ENCODE results near the gene XBP1.
"Not testable (repeated sequence)": the region's sequence is repeated elsewhere in the genome, so short reads cannot be mapped to it uniquely, and the experiment has no call there.

Gene XBP1

DNA sequence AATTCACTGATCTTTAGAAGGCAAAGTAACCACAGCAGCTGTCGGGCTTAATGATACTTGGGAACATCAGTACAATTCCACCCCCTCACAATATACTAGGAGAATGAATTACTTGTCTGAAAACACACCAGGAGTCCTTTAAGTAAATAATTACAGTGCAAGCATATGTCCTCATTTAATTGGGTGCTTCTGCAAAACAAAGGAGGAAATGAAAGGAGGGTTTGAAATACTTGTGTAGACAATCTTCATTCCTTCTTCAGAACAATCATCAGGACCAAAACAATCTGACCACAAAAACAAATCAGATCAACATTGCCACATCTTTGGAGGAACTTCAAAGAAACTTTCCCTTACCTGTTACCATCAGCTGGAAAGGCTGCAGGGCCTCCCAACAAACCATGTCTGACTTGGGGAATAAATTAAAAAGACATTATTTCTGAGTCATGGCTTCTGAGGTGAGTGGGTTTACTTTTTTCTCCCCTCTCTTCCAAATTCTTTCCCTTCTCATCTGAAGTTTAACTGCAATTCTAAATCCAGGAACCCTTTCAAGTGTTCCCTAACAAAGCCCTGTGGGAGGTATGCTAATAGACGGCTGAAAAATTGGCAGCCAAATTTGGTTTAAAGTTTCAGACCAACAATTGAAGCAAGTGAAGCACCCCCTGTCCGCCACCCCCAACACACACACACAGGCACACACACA, 40.4 kb downstream of the XBP1 start:
- Histone ChIP-seq H3K9me2 (replicated peaks; ENCODE audit: insufficient read depth, low read length) (no peaks in the 10 kb centered on the region), H3K4me3 (ENCODE audit: insufficient read depth, low read length, poor library complexity, severe bottlenecking) (no peak overlapping the region), H3K36me3 (ENCODE audit: low read length) (no peaks in the 10 kb centered on the region), H3K9ac (ENCODE audit: low read length) (no peak overlapping the region), H3K4me2 (ENCODE audit: low read depth, low read length, poor library complexity, severe bottlenecking) (peak overlapping the region; percentile 28), H4K20me1 (ENCODE audit: low read depth, low read length) (no peaks in the 10 kb centered on the region), H3K27me3 (ENCODE audit: low read length) (no peaks in the 10 kb centered on the region), H3K79me2 (ENCODE audit: insufficient read depth, low read length) (no peaks in the 10 kb centered on the region), H3K27ac (ENCODE audit: low read depth, low read length) (no peak overlapping the region), H2AFZ (ENCODE audit: low read depth, low read length, severe bottlenecking) (peak overlapping the region; percentile 3), H3F3A (ENCODE audit: insufficient read depth) (0 out of 2 replicates have a peak, but pooled peaks cover 5% of the 10 kb centered on the region), H3K9me3 (ENCODE audit: insufficient read depth, low read length) (no peaks in the 10 kb centered on the region)
- TF ChIP-seq, protein P1, sequence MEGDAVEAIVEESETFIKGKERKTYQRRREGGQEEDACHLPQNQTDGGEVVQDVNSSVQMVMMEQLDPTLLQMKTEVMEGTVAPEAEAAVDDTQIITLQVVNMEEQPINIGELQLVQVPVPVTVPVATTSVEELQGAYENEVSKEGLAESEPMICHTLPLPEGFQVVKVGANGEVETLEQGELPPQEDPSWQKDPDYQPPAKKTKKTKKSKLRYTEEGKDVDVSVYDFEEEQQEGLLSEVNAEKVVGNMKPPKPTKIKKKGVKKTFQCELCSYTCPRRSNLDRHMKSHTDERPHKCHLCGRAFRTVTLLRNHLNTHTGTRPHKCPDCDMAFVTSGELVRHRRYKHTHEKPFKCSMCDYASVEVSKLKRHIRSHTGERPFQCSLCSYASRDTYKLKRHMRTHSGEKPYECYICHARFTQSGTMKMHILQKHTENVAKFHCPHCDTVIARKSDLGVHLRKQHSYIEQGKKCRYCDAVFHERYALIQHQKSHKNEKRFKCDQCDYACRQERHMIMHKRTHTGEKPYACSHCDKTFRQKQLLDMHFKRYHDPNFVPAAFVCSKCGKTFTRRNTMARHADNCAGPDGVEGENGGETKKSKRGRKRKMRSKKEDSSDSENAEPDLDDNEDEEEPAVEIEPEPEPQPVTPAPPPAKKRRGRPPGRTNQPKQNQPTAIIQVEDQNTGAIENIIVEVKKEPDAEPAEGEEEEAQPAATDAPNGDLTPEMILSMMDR (IDR thresholded peaks at IDR 0.05; ENCODE audit: insufficient read depth, low read length, poor library complexity, severe bottlenecking): no peak
- TF ChIP-seq EZH2phosphoT487 (conservative IDR thresholded peaks at IDR 0.05; ENCODE audit: low read length): no peak

DNA sequence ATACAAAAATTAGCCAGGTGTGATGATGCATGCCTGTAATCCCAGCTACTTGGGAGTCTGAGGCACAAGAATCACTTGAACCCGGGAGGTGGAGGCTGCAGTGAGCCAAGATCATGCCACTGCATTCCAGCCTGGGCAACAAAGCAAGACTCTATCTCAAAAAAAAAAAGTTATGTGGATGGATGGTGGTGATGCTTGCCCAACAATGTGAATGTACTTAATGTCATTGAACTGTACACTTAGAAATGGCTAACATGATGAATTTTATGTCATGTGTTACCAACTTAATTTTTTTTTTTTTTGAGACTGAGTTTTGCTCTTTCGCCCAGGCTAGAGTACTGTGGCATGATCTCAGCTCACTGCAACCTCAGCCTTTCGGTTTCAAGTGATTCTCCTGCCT, 45.9 kb downstream of the XBP1 start:
- H3K79me2 ChIP-seq (ENCODE audit: insufficient read depth, low read length): not testable (repeated sequence)

DNA sequence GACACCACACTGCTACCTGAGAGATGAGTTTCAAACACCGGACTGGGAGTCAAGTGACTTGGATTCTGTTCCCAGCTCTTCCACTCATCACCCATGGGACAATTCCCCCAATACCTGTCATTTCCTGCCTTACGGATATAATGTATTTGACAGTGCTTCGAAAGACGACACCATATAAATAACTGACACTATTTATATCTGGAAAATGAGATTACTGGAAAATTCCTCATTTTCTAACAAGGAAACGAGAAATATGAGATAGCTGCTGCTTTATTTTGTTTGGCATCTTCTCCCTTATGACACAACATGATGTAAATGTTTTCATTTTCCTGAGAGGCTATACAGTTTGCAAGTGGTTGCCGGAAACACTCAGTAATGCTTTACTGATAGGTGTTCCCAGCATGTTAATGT, 49.9 kb downstream of the XBP1 start:
- Histone ChIP-seq H2AFZ (ENCODE audit: low read depth, low read length, severe bottlenecking) (no peak overlapping the region), H3K4me2 (ENCODE audit: low read depth, low read length, poor library complexity, severe bottlenecking) (no peak overlapping the region), H3K9me3 (ENCODE audit: insufficient read depth, low read length) (no peaks in the 10 kb centered on the region), H3F3A (ENCODE audit: insufficient read depth) (no peaks in the 10 kb centered on the region), H3K36me3 (ENCODE audit: low read length) (peaks cover 8% of the 10 kb centered on the region; the same call in 1 of the 2 replicates), H3K9ac (ENCODE audit: low read length) (no peak overlapping the region), H3K27me3 (ENCODE audit: low read length) (no peaks in the 10 kb centered on the region), H3K27ac (ENCODE audit: low read depth, low read length) (no peak overlapping the region), H3K9me2 (replicated peaks; ENCODE audit: insufficient read depth, low read length) (no peaks in the 10 kb centered on the region), H4K20me1 (ENCODE audit: low read depth, low read length) (no peaks in the 10 kb centered on the region), H3K4me3 (ENCODE audit: insufficient read depth, low read length, poor library complexity, severe bottlenecking) (no peak overlapping the region), H3K79me2 (ENCODE audit: insufficient read depth, low read length) (no peaks in the 10 kb centered on the region)
- no peak for TF ChIP-seq EZH2phosphoT487 (conservative IDR thresholded peaks at IDR 0.05; ENCODE audit: low read length)
- TF ChIP-seq, protein P1 (IDR thresholded peaks at IDR 0.05; ENCODE audit: insufficient read depth, low read length, poor library complexity, severe bottlenecking): no peak

More for the DNA sequence above, 45.9 kb downstream of the XBP1 start:
- H3K36me3 ChIP-seq (ENCODE audit: low read length); H3K4me2 ChIP-seq (ENCODE audit: low read depth, low read length, poor library complexity, severe bottlenecking); H3K4me3 ChIP-seq (ENCODE audit: insufficient read depth, low read length, poor library complexity, severe bottlenecking); H3K27me3 ChIP-seq (ENCODE audit: low read length); H4K20me1 ChIP-seq (ENCODE audit: low read depth, low read length); H2AFZ ChIP-seq (ENCODE audit: low read depth, low read length, severe bottlenecking); H3F3A ChIP-seq (ENCODE audit: insufficient read depth); H3K9me2 ChIP-seq (replicated peaks; ENCODE audit: insufficient read depth, low read length); H3K9ac ChIP-seq (ENCODE audit: low read length); H3K27ac ChIP-seq (ENCODE audit: low read depth, low read length); H3K9me3 ChIP-seq (ENCODE audit: insufficient read depth, low read length): not testable (repeated sequence)
